Head of caudate nucleus (tissue), 42 donors: Measurements from ENCODE around the gene KRT72.

ENCODE experiments used
- DNase-seq, 42 donors: peaks; one replicate each; pipeline versions ENCODE4 v3.0.0 to v3.0.0-alpha.2; 2020 to 2021; ENCODE audit warnings: mixed read lengths in 7 of 42
- intact Hi-C: fragments of 100-400 bp; cut with DNase I; formaldehyde crosslinking; loops from one replicate; pipeline ENCODE4 v1.15.0; 2022

The KRT72 gene

GRCh38 chr12:52585066-52585465 is 16.2 kb downstream of the KRT72 start:
- no peak for DNase-seq
- intact Hi-C loops, result no loop called here

GRCh38 chr12:52584156-52584682 is 17.0 kb downstream of the KRT72 start:
- intact Hi-C loops, result loop anchor here (5.0 kb wide), 1 partner anchor 288 kb away; no protein-coding TSS in a partner anchor
- DNase-seq, result peak in 3 of 42 donors; percentile 2 to 3 (median 3)

- intact Hi-C loops, result loop anchor here (5.0 kb wide), 1 partner anchor 289 kb away; no protein-coding TSS in a partner anchor
- DNase-seq, result peak; percentile 22 to 82 (median 62)
Measured at GRCh38 chr12:52582971-52583456, 18.2 kb downstream of the KRT72 start.

- intact Hi-C loops, result loop anchor here (5.0 kb wide), 1 partner anchor 290 kb away; no protein-coding TSS in a partner anchor
- DNase-seq, result peak in 2 of 42 donors; percentile 6 to 7
Measured at GRCh38 chr12:52582486-52582885, 18.8 kb downstream of the KRT72 start.

GRCh38 chr12:52581481-52581880 is 19.8 kb downstream of the KRT72 start:
- intact Hi-C loops, result loop anchor here (5.0 kb wide), 1 partner anchor 291 kb away; no protein-coding TSS in a partner anchor
- DNase-seq, result peak in 1 of 42 donors; percentile 19

GRCh38 chr12:52581066-52581465 is 20.2 kb downstream of the KRT72 start:
- intact Hi-C loops, result loop anchor here (5.0 kb wide), 1 partner anchor 291 kb away; no protein-coding TSS in a partner anchor
- DNase-seq, result no peak

- intact Hi-C loops, result loop anchor here (5.0 kb wide), 1 partner anchor 292 kb away; no protein-coding TSS in a partner anchor
- no peak for DNase-seq
Measured at GRCh38 chr12:52580496-52580895, 20.8 kb downstream of the KRT72 start.

- intact Hi-C loops, result loop anchor here (5.0 kb wide), 1 partner anchor 293 kb away; no protein-coding TSS in a partner anchor
- no peak for DNase-seq
Measured at GRCh38 chr12:52579468-52580465, 21.5 kb downstream of the KRT72 start.

- no peak for DNase-seq
- intact Hi-C loops, result no loop called here
Measured at GRCh38 chr12:52578469-52578868, 22.8 kb downstream of the KRT72 start.

GRCh38 chr12:52577316-52577715 is 23.9 kb downstream of the KRT72 start:
- DNase-seq, result no peak
- intact Hi-C loops, result no loop called here

- intact Hi-C loops, result no loop called here
- no peak for DNase-seq
Measured at GRCh38 chr12:52575948-52576347, 25.3 kb downstream of the KRT72 start.

GRCh38 chr12:52575256-52575655 is 26.0 kb downstream of the KRT72 start:
- intact Hi-C loops, result no loop called here
- DNase-seq, result no peak

GRCh38 chr12:52573743-52574142 is 27.5 kb downstream of the KRT72 start, which contains the start of gene KRT74:
Gene KRT74, minus strand, starts transcription at chr12:52573843. Its CDS starts 66 bp downstream, at chr12:52573777.
- intact Hi-C loops, result no loop called here
- DNase-seq, result no peak

GRCh38 chr12:52573306-52573705 is 28.0 kb downstream of the KRT72 start:
- no peak for DNase-seq
- intact Hi-C loops, result no loop called here

GRCh38 chr12:52570511-52570910 is 30.8 kb downstream of the KRT72 start:
- intact Hi-C loops, result no loop called here
- DNase-seq, result no peak

- intact Hi-C loops, result no loop called here
Measured at GRCh38 chr12:52568111-52568510, 33.2 kb downstream of the KRT72 start.

GRCh38 chr12:52566847-52567291 is 34.4 kb downstream of the KRT72 start:
- no peak for DNase-seq
- intact Hi-C loops, result no loop called here

More at GRCh38 chr12:52568111-52568510, 33.2 kb downstream of the KRT72 start:
- DNase-seq, result peak in 35 of 42 donors; percentile 8 to 72 (median 37)

- no peak for DNase-seq
- intact Hi-C loops, result no loop called here
Measured at GRCh38 chr12:52564582-52564981, 36.7 kb downstream of the KRT72 start.

- DNase-seq, result no peak
- intact Hi-C loops, result no loop called here
Measured at GRCh38 chr12:52561880-52562449, 39.3 kb downstream of the KRT72 start.
